Measurements from ENCODE around the gene IL3RA.

IL3RA gene

GRCh38 chrX:1389993-1390285 lies 53.4 kb downstream of the IL3RA start:
- peak overlapping the region; percentile 13 for H3K4me2 ChIP-seq (ENCODE audit: low read length)
- no peak for DNase-seq

GRCh38 chrX:1390621-1391369 lies 54.2 kb downstream of the IL3RA start:
- Histone ChIP-seq H3K36me3 (ENCODE audit: control insufficient read depth in 1 of 2, insufficient read depth in 2 of 2, low read length in 2 of 2) (peaks cover 46 to 53% of the 10 kb centered on the region in 2 experiments), H3K4me2 (ENCODE audit: low read length) (peak overlapping the region; percentile 68), H4K12ac (ENCODE audit: low read depth, low read length) (peak overlapping the region; percentile 27), H3K9me3 (ENCODE audit: insufficient read depth, low read depth, low read length) (peaks cover 2% of the 10 kb centered on the region), H2AFZ (ENCODE audit: insufficient read depth, low read length, poor library complexity) (no peak overlapping the region), H3K4me3 (ENCODE audit: low read depth, low read length) (peak overlapping the region; percentile 99), H3K9ac (ENCODE audit: low read length) (peak overlapping the region; percentile 93), H2BK120ac (ENCODE audit: insufficient read depth, low read length, poor library complexity) (no peak overlapping the region), H2BK12ac (ENCODE audit: low read length) (no peak overlapping the region), H2BK5ac (ENCODE audit: low read depth, low read length, poor library complexity) (no peak overlapping the region), H3K4me1 (ENCODE audit: control insufficient read depth in 1 of 2, insufficient read depth in 2 of 2, low read length in 2 of 2) (peaks cover 8 to 9% of the 10 kb centered on the region in 2 experiments), H3K4ac (ENCODE audit: low read depth, low read length) (peak overlapping the region; percentile 63), H2AK5ac (ENCODE audit: low read length) (peak overlapping the region; percentile 22), H3K79me2 (ENCODE audit: control insufficient read depth, insufficient read depth, low read length, poor library complexity) (peaks cover 21% of the 10 kb centered on the region), H3K18ac (ENCODE audit: low read length) (no peak overlapping the region), H3K27ac (ENCODE audit: low read depth, low read length) (peak overlapping the region; percentile 98), H4K91ac (ENCODE audit: low read depth, low read length) (peak overlapping the region; percentile 45), H3K79me1 (ENCODE audit: low read length) (peaks cover 15% of the 10 kb centered on the region), H3K14ac (ENCODE audit: low read length) (peak overlapping the region; percentile 73), H3K27me3 (ENCODE audit: insufficient read depth, low read length) (no peaks in the 10 kb centered on the region), H3K23ac (ENCODE audit: low read length) (no peak overlapping the region), H4K8ac (ENCODE audit: low read depth, low read length) (peak overlapping the region; percentile 100)
- WGBS (ENCODE audit: extremely low coverage, insufficient coverage, insufficient read length), result no CpG with 5 or more reads among the region's 30 CpGs
- DNase-seq, result no peak

More at GRCh38 chrX:1389993-1390285, 53.4 kb downstream of the IL3RA start:
- Histone ChIP-seq H4K91ac (ENCODE audit: low read depth, low read length) (no peak overlapping the region), H3K4me1 (ENCODE audit: control insufficient read depth in 1 of 2, insufficient read depth in 2 of 2, low read length in 2 of 2) (peaks cover 8 to 9% of the 10 kb centered on the region in 2 experiments), H2BK12ac (ENCODE audit: low read length) (no peak overlapping the region), H3K79me1 (ENCODE audit: low read length) (peaks cover 15% of the 10 kb centered on the region), H2AFZ (ENCODE audit: insufficient read depth, low read length, poor library complexity) (no peak overlapping the region), H3K9me3 (ENCODE audit: insufficient read depth, low read depth, low read length) (peaks cover 2% of the 10 kb centered on the region), H3K18ac (ENCODE audit: low read length) (no peak overlapping the region), H4K8ac (ENCODE audit: low read depth, low read length) (no peak overlapping the region), H2AK5ac (ENCODE audit: low read length) (no peak overlapping the region), H2BK120ac (ENCODE audit: insufficient read depth, low read length, poor library complexity) (no peak overlapping the region), H3K23ac (ENCODE audit: low read length) (no peak overlapping the region), H3K27ac (ENCODE audit: low read depth, low read length) (no peak overlapping the region), H4K12ac (ENCODE audit: low read depth, low read length) (no peak overlapping the region), H3K4me3 (ENCODE audit: low read depth, low read length) (no peak overlapping the region), H3K27me3 (ENCODE audit: insufficient read depth, low read length) (no peaks in the 10 kb centered on the region), H3K79me2 (ENCODE audit: control insufficient read depth, insufficient read depth, low read length, poor library complexity) (peaks cover 21% of the 10 kb centered on the region), H2BK5ac (ENCODE audit: low read depth, low read length, poor library complexity) (no peak overlapping the region), H3K36me3 (ENCODE audit: control insufficient read depth in 1 of 2, insufficient read depth in 2 of 2, low read length in 2 of 2) (peaks cover 54 to 61% of the 10 kb centered on the region in 2 experiments), H3K4ac (ENCODE audit: low read depth, low read length) (peak overlapping the region; percentile 75), H3K9ac (ENCODE audit: low read length) (no peak overlapping the region), H3K14ac (ENCODE audit: low read length) (no peak overlapping the region)
- WGBS (ENCODE audit: extremely low coverage, insufficient coverage, insufficient read length), result no CpG with 5 or more reads among the region's 10 CpGs

GRCh38 chrX:1391370-1391706 lies 54.8 kb downstream of the IL3RA start:
- H3K27ac ChIP-seq (ENCODE audit: low read depth, low read length), result peak overlapping the region; percentile 98
- H3K4me3 ChIP-seq (ENCODE audit: low read depth, low read length), result peak overlapping the region; percentile 99
- H4K12ac ChIP-seq (ENCODE audit: low read depth, low read length), result peak overlapping the region; percentile 27
- WGBS (ENCODE audit: extremely low coverage, insufficient coverage, insufficient read length), result no CpG with 5 or more reads among the region's 19 CpGs
- no peak overlapping the region for H2BK120ac ChIP-seq (ENCODE audit: insufficient read depth, low read length, poor library complexity)
- peak overlapping the region; percentile 26 for H2BK5ac ChIP-seq (ENCODE audit: low read depth, low read length, poor library complexity)
- H2AK5ac ChIP-seq (ENCODE audit: low read length), result peak overlapping the region; percentile 22
- H3K79me2 ChIP-seq (ENCODE audit: control insufficient read depth, insufficient read depth, low read length, poor library complexity), result peaks cover 21% of the 10 kb centered on the region
- peak overlapping the region; percentile 93 for H3K9ac ChIP-seq (ENCODE audit: low read length)
- peaks cover 2% of the 10 kb centered on the region for H3K9me3 ChIP-seq (ENCODE audit: insufficient read depth, low read depth, low read length)
- H3K79me1 ChIP-seq (ENCODE audit: low read length), result peaks cover 15% of the 10 kb centered on the region
- peaks cover 42 to 49% of the 10 kb centered on the region in 2 experiments for H3K36me3 ChIP-seq (ENCODE audit: control insufficient read depth in 1 of 2, insufficient read depth in 2 of 2, low read length in 2 of 2)
- H2BK12ac ChIP-seq (ENCODE audit: low read length), result no peak overlapping the region
- H3K4me2 ChIP-seq (ENCODE audit: low read length), result peak overlapping the region; percentile 68
- H2AFZ ChIP-seq (ENCODE audit: insufficient read depth, low read length, poor library complexity), result no peak overlapping the region
- peak overlapping the region; percentile 100 for H4K8ac ChIP-seq (ENCODE audit: low read depth, low read length)
- H3K18ac ChIP-seq (ENCODE audit: low read length), result peak overlapping the region; percentile 55
- peak overlapping the region; percentile 73 for H3K14ac ChIP-seq (ENCODE audit: low read length)
- peaks cover 8 to 9% of the 10 kb centered on the region in 2 experiments for H3K4me1 ChIP-seq (ENCODE audit: control insufficient read depth in 1 of 2, insufficient read depth in 2 of 2, low read length in 2 of 2)
- no peak overlapping the region for H3K23ac ChIP-seq (ENCODE audit: low read length)
- H4K91ac ChIP-seq (ENCODE audit: low read depth, low read length), result peak overlapping the region; percentile 45
- H3K27me3 ChIP-seq (ENCODE audit: insufficient read depth, low read length), result no peaks in the 10 kb centered on the region
- peak; percentile 90 to 97 for DNase-seq
- H3K4ac ChIP-seq (ENCODE audit: low read depth, low read length), result peak overlapping the region; percentile 63

- Histone ChIP-seq H3K27me3 (ENCODE audit: insufficient read depth, low read length) (no peaks in the 10 kb centered on the region), H3K79me1 (ENCODE audit: low read length) (peaks cover 15% of the 10 kb centered on the region), H4K12ac (ENCODE audit: low read depth, low read length) (peak within 1 kb of the TSS; percentile 100), H3K4me1 (ENCODE audit: control insufficient read depth in 1 of 2, insufficient read depth in 2 of 2, low read length in 2 of 2) (peaks cover 8 to 9% of the 10 kb centered on the region in 2 experiments), H2AFZ (ENCODE audit: insufficient read depth, low read length, poor library complexity) (peak within 1 kb of the TSS; percentile 93), H3K4me3 (ENCODE audit: low read depth, low read length) (peak within 1 kb of the TSS; percentile 99), H3K23ac (ENCODE audit: low read length) (no peak within 1 kb of the TSS), H4K91ac (ENCODE audit: low read depth, low read length) (peak within 1 kb of the TSS; percentile 100), H3K4ac (ENCODE audit: low read depth, low read length) (peak within 1 kb of the TSS; percentile 97), H2AK5ac (ENCODE audit: low read length) (peak within 1 kb of the TSS; percentile 100), H2BK12ac (ENCODE audit: low read length) (peak within 1 kb of the TSS; percentile 55), H2BK120ac (ENCODE audit: insufficient read depth, low read length, poor library complexity) (peak within 1 kb of the TSS; percentile 99), H3K18ac (ENCODE audit: low read length) (peak within 1 kb of the TSS; percentile 100), H4K8ac (ENCODE audit: low read depth, low read length) (peak within 1 kb of the TSS; percentile 100), H3K9ac (ENCODE audit: low read length) (peak within 1 kb of the TSS; percentile 100), H3K9me3 (ENCODE audit: insufficient read depth, low read depth, low read length) (peaks cover 2% of the 10 kb centered on the region), H2BK5ac (ENCODE audit: low read depth, low read length, poor library complexity) (peak within 1 kb of the TSS; percentile 98), H3K79me2 (ENCODE audit: control insufficient read depth, insufficient read depth, low read length, poor library complexity) (peaks cover 21% of the 10 kb centered on the region), H3K27ac (ENCODE audit: low read depth, low read length) (peak within 1 kb of the TSS; percentile 98), H3K14ac (ENCODE audit: low read length) (peak within 1 kb of the TSS; percentile 100), H3K4me2 (ENCODE audit: low read length) (peak within 1 kb of the TSS; percentile 72), H3K36me3 (ENCODE audit: control insufficient read depth in 1 of 2, insufficient read depth in 2 of 2, low read length in 2 of 2) (peaks cover 37 to 46% of the 10 kb centered on the region in 2 experiments)
- no CpG with 5 or more reads among the region's 90 CpGs for WGBS (ENCODE audit: extremely low coverage, insufficient coverage, insufficient read length)
- peak; percentile 98 to 99 for DNase-seq
Measured at GRCh38 chrX:1391707-1392375, 55.3 kb downstream of the IL3RA start, which contains the start of gene SLC25A6. TSS of gene SLC25A6 (minus strand) at chrX:1392113. CDS start at chrX:1392009, 104 bp downstream.
